ENCODE measurements around the gene MAGEC3. TPM values are rescaled to one million over a fixed set of nuclear protein-coding genes. Genes with fewer than 3 reads are reported as not detected.

The MAGEC3 gene
- total and polyA plus RNA-seq, 10 of the 15 experiments (the other 5 are each of a cell fraction or from before 2014, with no cell fraction given), result not detected

GRCh38 chrX:141839856-141840255, 1.7 kb downstream of the MAGEC3 start:
- intact Hi-C loops (cut with micrococcal nuclease; ENCODE audit: unreplicated experiment), result no loop called here
- H3K9me3 ChIP-seq (replicated peaks; ENCODE audit: control insufficient read depth, insufficient read depth, low read length), result no peaks in the 10 kb centered on the region; the same call in 2 of the 3 replicates

More at GRCh38 chrX:141839856-141840255, 1.7 kb downstream of the MAGEC3 start:
- no peaks in the 10 kb centered on the region for H3K36me3 ChIP-seq (ENCODE audit: control insufficient read depth in 2 of 2, insufficient read depth in 2 of 2, low read length in 1 of 2)
- no peak for DNase-seq (ENCODE audit: low read depth, low spot score)
- H3K4me1 ChIP-seq (ENCODE audit: control insufficient read depth, insufficient read depth, low read length), result no peaks in the 10 kb centered on the region
- no peak overlapping the region for H3K9ac ChIP-seq (ENCODE audit: control insufficient read depth, insufficient read depth, low read length)
- no peak for ATAC-seq
- no peak for TF ChIP-seq ZBED1 (IDR thresholded peaks at IDR 0.05; ENCODE audit: borderline replicate concordance)
- TF ChIP-seq SMAD1 (IDR thresholded peaks at IDR 0.05; ENCODE audit: low read depth, partially characterized antibody), result no peak
- TF ChIP-seq CBX3 (IDR thresholded peaks at IDR 0.05; ENCODE audit: borderline replicate concordance, low read depth), result no peak
- TF ChIP-seq EED (IDR thresholded peaks at IDR 0.05; ENCODE audit: low read depth), result no peak
- TF ChIP-seq CREB1 (IDR thresholded peaks at IDR 0.05; ENCODE audit: low read depth), result no peak
- no peak for TF ChIP-seq IRF4 (IDR thresholded peaks at IDR 0.05; ENCODE audit: low read depth, low read length)
- no peak for TF ChIP-seq NBN (IDR thresholded peaks at IDR 0.05)
- TF ChIP-seq NFIC (IDR thresholded peaks at IDR 0.05; ENCODE audit: low read depth, low read length), result no peak
- TF ChIP-seq MAX (IDR thresholded peaks at IDR 0.05; ENCODE audit: low read depth, low read length), result no peak
- TF ChIP-seq ASH2L (IDR thresholded peaks at IDR 0.05; ENCODE audit: borderline replicate concordance, low read depth), result no peak
- TF ChIP-seq E4F1 (IDR thresholded peaks at IDR 0.05; ENCODE audit: borderline replicate concordance, partially characterized antibody), result no peak
- TF ChIP-seq ZNF274 (IDR thresholded peaks at IDR 0.05; ENCODE audit: insufficient read depth, insufficient read length), result no peak
- no peak for TF ChIP-seq EP300 (IDR thresholded peaks at IDR 0.05; ENCODE audit: borderline replicate concordance in 1 of 2, control insufficient read depth in 1 of 2, low read depth in 2 of 2, low read length in 2 of 2)
- no peak for TF ChIP-seq POLR2AphosphoS2 (IDR thresholded peaks at IDR 0.05; ENCODE audit: low read depth, low read length)
- TF ChIP-seq ZNF592 (IDR thresholded peaks at IDR 0.05), result no peak
- in situ Hi-C loops (cut with MboI), result no loop called here
- WGBS (ENCODE audit: insufficient coverage, insufficient replicate concordance, low lambda C conversion rate, missing lambda C conversion rate), result 3% methylated on average over 2 of the region's 2 CpGs
- no peak overlapping the region for H3K4me3 ChIP-seq
- ChIA-PET SMC1A (ENCODE audit: uncharacterized antibody, unreplicated experiment) (no interaction called here), RAD21 (ENCODE audit: unreplicated experiment) (no interaction called here), CTCF (no interaction called here), POLR2A (no interaction called here)
- no peak for FAIRE-seq
- no peaks in the 10 kb centered on the region for H3K79me2 ChIP-seq (ENCODE audit: control insufficient read depth, insufficient read depth, low read length)
- no peaks in the 10 kb centered on the region for H3K27me3 ChIP-seq (replicated peaks in 1 of 2; ENCODE audit: control insufficient read depth in 2 of 2, insufficient read depth in 2 of 2, low read length in 1 of 2)
- BruUV-seq (replicated peaks), result no TSS peak
- no peak overlapping the region for H3K4me2 ChIP-seq (ENCODE audit: control insufficient read depth, insufficient read depth)
- H4K20me1 ChIP-seq (ENCODE audit: control insufficient read depth, insufficient read depth), result no peaks in the 10 kb centered on the region
- H2AFZ ChIP-seq (ENCODE audit: control insufficient read depth, low read depth, low read length), result no peak overlapping the region
- H3K27ac ChIP-seq (ENCODE audit: control insufficient read depth, insufficient read depth), result no peak overlapping the region

Measured in GM12878 (cell line).